Naive B cell (primary cell): Measurements from ENCODE around the gene TSTD2. TPM values are rescaled to one million over a fixed set of nuclear protein-coding genes. Genes with fewer than 3 reads are reported as not detected.

Experiments used
- ATAC-seq, 2 donors: fragments of 150-1000 bp; cut with Tn5 transposase; 2 replicates each; pipeline ENCODE4 v1.10.0; 2021; ENCODE audit warnings: low read depth in 2 of 2, mild to moderate bottlenecking in 2 of 2, moderate library complexity in 2 of 2
- DNase-seq: peaks from one replicate; pipeline ENCODE4 v3.0.0; 2022
- H3K27ac Mint-ChIP-seq, 6 donors: one replicate each; pipeline ENCODE4 v1.8.0; 2020 to 2022; ENCODE audit warnings: mild to moderate bottlenecking in 6 of 6, mixed read lengths in 6 of 6, moderate library complexity in 5 of 6, inconsistent platforms in 2 of 6
- H3K27me3 Mint-ChIP-seq, 3 donors: one replicate each; pipeline ENCODE4 v1.8.0; 2021 to 2022; ENCODE audit warnings: mixed read lengths in 3 of 3, mild to moderate bottlenecking in 1 of 3
- H3K36me3 Mint-ChIP-seq, 2 donors: one replicate each; pipeline ENCODE4 v1.8.0; 2020 to 2022; ENCODE audit warnings: mixed read lengths in 2 of 2, inconsistent platforms in 1 of 2, mild to moderate bottlenecking in 1 of 2
- H3K4me1 Mint-ChIP-seq, 3 donors: one replicate each; pipeline ENCODE4 v1.8.0; 2020 to 2022; ENCODE audit warnings: mixed read lengths in 3 of 3, inconsistent platforms in 1 of 3, mild to moderate bottlenecking in 1 of 3, moderate library complexity in 1 of 3
- H3K4me3 Mint-ChIP-seq, 8 donors: one replicate each; pipeline ENCODE4 v1.8.0; 2020 to 2022; ENCODE audit warnings: mild to moderate bottlenecking in 8 of 8, mixed read lengths in 8 of 8, moderate library complexity in 8 of 8, inconsistent platforms in 2 of 8
- H3K9me3 Mint-ChIP-seq, 7 donors: one replicate each; pipeline ENCODE4 v1.8.0; 2020 to 2022; ENCODE audit warnings: mixed read lengths in 7 of 7, mild to moderate bottlenecking in 5 of 7, inconsistent platforms in 2 of 7, moderate library complexity in 1 of 7
- polyA plus RNA-seq, 6 donors: library from polyadenylated mRNA; unstranded; fragments of 300-500 nt; fragmentation: Illumina TruSeq; gene quantifications; one replicate each; pipeline ENCODE4 v1.2.3, GENCODE V29; 2021; ENCODE audit warnings: low read depth in 6 of 6

Gene TSTD2
- polyA plus RNA-seq, 6 donors from 2014 or later, result 4.7 to 10.3 (median 7.2) TPM

- Mint-ChIP-seq H3K27me3 (peaks cover 6 to 7% (median 6%) of the 10 kb centered on the region in 3 donors), H3K4me3 (peak overlapping the region in 4 of 8 donors; percentile 6 to 76 (median 66)), H3K9me3 (peaks cover 0 to 3% (median 0%) of the 10 kb centered on the region in 7 donors), H3K27ac (no peak overlapping the region), H3K36me3 (no peaks in the 10 kb centered on the region), H3K4me1 (peaks cover 7 to 19% (median 17%) of the 10 kb centered on the region in 3 donors)
- ATAC-seq, result no peak
- no peak for DNase-seq
These were observed 59.6 kb downstream of the TSTD2 start for GRCh38 chr9:97573482-97574073.

DNA sequence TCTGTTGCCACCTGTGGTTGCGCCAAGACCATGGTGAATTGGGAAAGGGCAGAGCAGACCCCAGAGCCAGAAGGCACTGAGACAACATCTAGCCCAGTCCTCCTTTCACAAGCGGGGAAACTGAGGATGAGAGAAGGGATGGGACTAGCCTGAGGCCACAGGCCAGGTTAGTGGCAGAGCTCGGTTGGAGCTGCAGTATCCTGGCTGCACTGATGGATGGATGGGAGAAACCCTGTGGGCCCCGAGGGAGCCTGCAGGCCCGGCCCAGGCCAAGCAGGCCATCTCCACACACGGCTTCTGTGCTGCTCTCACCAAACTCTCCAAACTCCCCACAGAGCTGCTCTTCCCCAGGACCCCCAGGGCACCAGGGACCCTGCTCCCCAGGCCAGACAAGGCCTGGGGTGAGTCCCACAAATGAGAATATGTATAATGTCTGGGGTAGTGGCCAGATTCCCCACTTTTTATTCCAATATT lies 60.2 kb downstream of the TSTD2 start:
- DNase-seq (no peak), ATAC-seq (no peak)
- H3K27me3 Mint-ChIP-seq, result peaks cover 6 to 11% (median 8%) of the 10 kb centered on the region in 3 donors
- H3K4me3 Mint-ChIP-seq, result no peak overlapping the region
- no peak overlapping the region for H3K27ac Mint-ChIP-seq
- peaks cover 7 to 19% (median 17%) of the 10 kb centered on the region in 3 donors for H3K4me1 Mint-ChIP-seq
- H3K9me3 Mint-ChIP-seq, result peaks cover 0 to 3% (median 0%) of the 10 kb centered on the region in 7 donors
- no peaks in the 10 kb centered on the region for H3K36me3 Mint-ChIP-seq

- H3K4me1 Mint-ChIP-seq, result peaks cover 7 to 19% (median 17%) of the 10 kb centered on the region in 3 donors
- H3K9me3 Mint-ChIP-seq, result peaks cover 0 to 3% (median 0%) of the 10 kb centered on the region in 7 donors
- peak overlapping the region in 1 of 6 donors; percentile 15 for H3K27ac Mint-ChIP-seq
- no peak for DNase-seq
- no peak overlapping the region for H3K4me3 Mint-ChIP-seq
- H3K36me3 Mint-ChIP-seq, result no peaks in the 10 kb centered on the region
- peaks cover 6 to 15% (median 11%) of the 10 kb centered on the region in 3 donors for H3K27me3 Mint-ChIP-seq
- ATAC-seq, result no peak
These were observed 60.8 kb downstream of the TSTD2 start for GRCh38 chr9:97572196-97572891.

GRCh38 chr9:97571664-97572063 lies 61.5 kb downstream of the TSTD2 start:
- Mint-ChIP-seq H3K9me3 (peaks cover 0 to 3% (median 0%) of the 10 kb centered on the region in 7 donors), H3K36me3 (no peaks in the 10 kb centered on the region), H3K27me3 (peaks cover 6 to 15% (median 11%) of the 10 kb centered on the region in 3 donors), H3K4me3 (no peak overlapping the region), H3K27ac (peak overlapping the region in 1 of 6 donors; percentile 30), H3K4me1 (peaks cover 7 to 17% (median 16%) of the 10 kb centered on the region in 3 donors)
- DNase-seq (no peak), ATAC-seq (no peak)

DNA sequence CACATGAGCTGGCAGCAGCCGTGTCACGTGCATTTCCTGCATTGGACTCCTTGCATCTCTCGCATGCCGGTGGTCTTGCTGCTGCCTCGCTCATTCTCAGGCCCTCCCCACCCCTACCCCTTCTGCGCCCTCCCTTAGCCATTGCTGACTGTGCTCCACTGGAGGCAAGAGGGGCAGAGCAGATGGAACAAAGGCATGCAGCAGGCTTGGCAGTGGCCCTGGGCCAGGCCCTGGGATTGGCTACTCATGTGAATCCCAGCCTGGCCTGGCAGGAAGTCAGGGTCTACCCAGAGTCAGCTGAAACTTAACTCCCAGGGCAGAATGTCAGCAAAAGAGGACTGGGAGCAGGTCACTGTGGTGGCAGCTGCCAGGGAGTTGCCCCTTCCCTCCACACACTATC lies 62.3 kb downstream of the TSTD2 start:
- ATAC-seq (no peak), DNase-seq (no peak)
- Mint-ChIP-seq H3K27ac (no peak overlapping the region), H3K36me3 (no peaks in the 10 kb centered on the region), H3K4me3 (no peak overlapping the region), H3K9me3 (peaks cover 0 to 3% (median 0%) of the 10 kb centered on the region in 7 donors), H3K27me3 (peaks cover 6 to 15% (median 11%) of the 10 kb centered on the region in 3 donors), H3K4me1 (peaks cover 5 to 14% (median 13%) of the 10 kb centered on the region in 3 donors)

- Mint-ChIP-seq H3K9me3 (peaks cover 0 to 2% (median 0%) of the 10 kb centered on the region in 7 donors), H3K36me3 (no peaks in the 10 kb centered on the region), H3K27ac (no peak overlapping the region), H3K4me1 (no peaks in the 10 kb centered on the region), H3K27me3 (peaks cover 6 to 20% (median 15%) of the 10 kb centered on the region in 3 donors), H3K4me3 (no peak overlapping the region)
- ATAC-seq (no peak), DNase-seq (no peak)
These were observed 64.5 kb downstream of the TSTD2 start for GRCh38 chr9:97568461-97569275.

DNA sequence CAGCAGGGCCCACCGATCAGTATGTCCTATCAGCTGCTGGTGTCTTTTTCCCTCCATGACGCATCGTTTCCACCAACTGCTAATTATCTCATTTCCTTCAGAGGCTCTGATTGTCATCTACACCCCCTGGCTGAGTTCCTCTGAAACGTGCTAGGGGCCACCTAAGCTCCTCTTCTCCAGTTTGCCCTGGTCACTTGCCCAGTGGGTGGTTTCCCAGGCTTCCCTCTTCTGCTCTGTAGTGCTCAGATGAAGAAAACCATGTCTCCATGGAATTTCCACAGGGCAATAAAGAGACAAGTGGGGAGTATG lies 65.3 kb downstream of the TSTD2 start:
- Mint-ChIP-seq H3K4me1 (no peaks in the 10 kb centered on the region), H3K9me3 (no peaks in the 10 kb centered on the region), H3K4me3 (no peak overlapping the region), H3K27ac (no peak overlapping the region), H3K36me3 (no peaks in the 10 kb centered on the region), H3K27me3 (peaks cover 7 to 20% (median 15%) of the 10 kb centered on the region in 3 donors)
- DNase-seq, result no peak
- ATAC-seq, result no peak

GRCh38 chr9:97567182-97567893 lies 65.8 kb downstream of the TSTD2 start:
- H3K9me3 Mint-ChIP-seq, result no peaks in the 10 kb centered on the region
- H3K4me3 Mint-ChIP-seq, result no peak overlapping the region
- no peak for DNase-seq
- H3K27ac Mint-ChIP-seq, result no peak overlapping the region
- no peaks in the 10 kb centered on the region for H3K36me3 Mint-ChIP-seq
- no peak for ATAC-seq
- H3K4me1 Mint-ChIP-seq, result no peaks in the 10 kb centered on the region
- H3K27me3 Mint-ChIP-seq, result peaks cover 10 to 20% (median 15%) of the 10 kb centered on the region in 3 donors

- Mint-ChIP-seq H3K4me3 (no peak overlapping the region), H3K27me3 (peaks cover 15 to 23% (median 16%) of the 10 kb centered on the region in 3 donors), H3K36me3 (no peaks in the 10 kb centered on the region), H3K27ac (no peak overlapping the region), H3K9me3 (no peaks in the 10 kb centered on the region), H3K4me1 (no peaks in the 10 kb centered on the region)
- no peak for DNase-seq
- ATAC-seq, result no peak
These were observed 67.9 kb downstream of the TSTD2 start for GRCh38 chr9:97565262-97565661.

DNA sequence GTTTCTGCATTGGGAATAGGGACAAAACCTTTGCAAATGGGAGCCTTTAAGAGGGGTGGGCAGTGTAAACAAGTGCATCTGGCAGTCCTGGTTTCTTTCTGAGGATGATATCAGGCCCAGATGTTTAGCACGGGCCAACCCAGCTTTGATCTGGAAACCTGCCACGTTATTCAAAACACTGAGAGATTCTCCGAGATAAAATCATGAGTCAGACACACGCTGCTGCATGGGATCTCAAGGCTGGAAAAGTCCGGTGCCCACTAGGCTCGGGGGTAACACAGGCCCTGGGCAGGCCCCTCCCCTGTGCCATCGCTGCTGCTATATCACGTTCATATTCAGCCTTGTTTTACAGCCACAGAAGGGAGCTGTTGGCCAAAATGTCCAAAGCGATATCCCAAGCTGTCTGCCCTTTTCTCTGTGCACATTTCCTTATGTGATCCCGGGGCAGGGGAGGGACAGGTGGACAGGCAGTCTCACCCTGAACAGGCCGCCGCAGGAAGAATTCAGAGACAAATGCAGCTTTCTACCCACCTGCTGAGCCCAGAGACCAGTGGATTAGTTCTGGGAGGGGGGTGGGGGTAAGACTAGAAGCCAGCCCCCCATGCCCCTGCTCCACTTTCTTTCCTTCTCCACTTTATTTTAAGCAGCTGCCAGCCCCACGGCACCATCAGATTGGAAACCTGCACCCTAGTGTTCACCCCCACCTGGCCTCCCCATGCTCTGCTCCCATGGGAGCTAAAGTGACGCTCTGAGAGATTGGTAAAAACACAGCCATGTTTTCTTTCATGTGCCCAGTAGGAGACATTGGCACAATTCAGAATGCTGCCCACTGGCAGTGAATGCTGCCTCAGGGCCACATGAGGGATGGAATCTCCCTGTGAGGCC lies 68.6 kb downstream of the TSTD2 start:
- DNase-seq, result no peak
- H3K4me1 Mint-ChIP-seq, result no peaks in the 10 kb centered on the region
- no peaks in the 10 kb centered on the region for H3K36me3 Mint-ChIP-seq
- no peaks in the 10 kb centered on the region for H3K9me3 Mint-ChIP-seq
- H3K27me3 Mint-ChIP-seq, result peaks cover 20 to 30% (median 23%) of the 10 kb centered on the region in 3 donors
- no peak for ATAC-seq
- H3K27ac Mint-ChIP-seq, result no peak overlapping the region
- no peak overlapping the region for H3K4me3 Mint-ChIP-seq

GRCh38 chr9:97563458-97564135 lies 69.6 kb downstream of the TSTD2 start:
- H3K9me3 Mint-ChIP-seq, result no peaks in the 10 kb centered on the region
- H3K27ac Mint-ChIP-seq, result peak overlapping the region in 1 of 6 donors; percentile 66
- H3K4me3 Mint-ChIP-seq, result no peak overlapping the region
- DNase-seq (no peak), ATAC-seq (no peak)
- H3K27me3 Mint-ChIP-seq, result peaks cover 23 to 38% (median 23%) of the 10 kb centered on the region in 3 donors
- no peaks in the 10 kb centered on the region for H3K36me3 Mint-ChIP-seq
- no peaks in the 10 kb centered on the region for H3K4me1 Mint-ChIP-seq

- H3K4me1 Mint-ChIP-seq, result peaks cover 0 to 4% (median 0%) of the 10 kb centered on the region in 3 donors
- DNase-seq (no peak), ATAC-seq (no peak)
- H3K27ac Mint-ChIP-seq, result no peak overlapping the region
- no peak overlapping the region for H3K4me3 Mint-ChIP-seq
- H3K36me3 Mint-ChIP-seq, result no peaks in the 10 kb centered on the region
- no peaks in the 10 kb centered on the region for H3K9me3 Mint-ChIP-seq
- peaks cover 15 to 39% (median 28%) of the 10 kb centered on the region in 3 donors for H3K27me3 Mint-ChIP-seq
These were observed 70.6 kb downstream of the TSTD2 start for GRCh38 chr9:97562542-97562941.
